Thyroid gland (tissue), 4 donors: ENCODE data around the gene OR2V2. TPM values are rescaled to one million over a fixed set of nuclear protein-coding genes. Genes with fewer than 3 reads are reported as not detected.
"Not testable (repeated sequence)": the region's sequence is repeated elsewhere in the genome, so short reads cannot be mapped to it uniquely, and the experiment has no call there.

Experiments
- DNase-seq, 2 donors: peaks; one replicate each; pipeline ENCODE4 v3.0.0-alpha.2; 2019
- H3K27ac ChIP-seq, 3 donors: fragments of 200-600 bp; sonication (generic); 1 replicate in 2 of 3; 2 replicates in 1 of 3; pipeline ENCODE4 v1.5.1; 2016 to 2019; ENCODE audit warnings: mild to moderate bottlenecking in 1 of 3, moderate library complexity in 1 of 3
- H3K27me3 ChIP-seq: fragments of 200-600 bp; sonication (generic); one replicate; pipeline ENCODE4 v1.5.1; 2019
- H3K36me3 ChIP-seq, 2 donors: fragments of 200-600 bp; sonication (generic); one replicate each; pipeline ENCODE4 v1.5.1; 2016 to 2019
- H3K4me1 ChIP-seq, 2 donors: fragments of 200-600 bp; sonication (generic); one replicate each; pipeline ENCODE4 v1.5.1; 2017 to 2019
- H3K4me3 ChIP-seq, 3 donors: fragments of 200-600 bp; sonication (generic); replicated peaks in 1 of 3; 1 replicate in 2 of 3; 2 replicates in 1 of 3; pipeline ENCODE4 v1.5.1; 2016; ENCODE audit warnings: mild to moderate bottlenecking in 1 of 3
- H3K9me3 ChIP-seq: fragments of 200-600 bp; sonication (generic); one replicate; pipeline ENCODE4 v1.5.1; 2017
- POLR2A ChIP-seq, 2 donors: fragments of 450-650 bp; IDR thresholded peaks; one replicate each; pipeline ENCODE4 v1.6.1; 2017; ENCODE audit warnings: antibody characterized with exemption in 2 of 2, mild to moderate bottlenecking in 2 of 2, moderate library complexity in 1 of 2
- WGBS, 2 donors: methylation state at CpG; one replicate each; pipeline ENCODE4 v1.1.5; 2017; 5-methylcytosine and 5-hydroxymethylcytosine counted together
- intact Hi-C: fragments of 100-400 bp; cut with DNase I; formaldehyde crosslinking; loops from one replicate; pipeline ENCODE4 v1.15.1; 2023
- total RNA-seq, 4 donors: library from RNA; depleted of rRNA; stranded (reverse); fragments of >200 nt; gene quantifications; one replicate each; pipeline ENCODE4 v1.2.3, GENCODE V29; 2016
- TF ChIP-seq, protein P1 (sequence below), 6 experiments: fragments of 200-600 bp in 3 of 6; fragments of 450-650 bp in 3 of 6; sonication (generic) in 3 of 6; IDR thresholded peaks; one replicate each; pipeline ENCODE4 v1.5.1; 2016 to 2019; ENCODE audit warnings: antibody characterized with exemption in 6 of 6, mild to moderate bottlenecking in 2 of 6, inconsistent platforms in 1 of 6, moderate library complexity in 1 of 6

OR2V2 gene
- total RNA-seq, 4 donors from 2014 or later: not detected

DNA sequence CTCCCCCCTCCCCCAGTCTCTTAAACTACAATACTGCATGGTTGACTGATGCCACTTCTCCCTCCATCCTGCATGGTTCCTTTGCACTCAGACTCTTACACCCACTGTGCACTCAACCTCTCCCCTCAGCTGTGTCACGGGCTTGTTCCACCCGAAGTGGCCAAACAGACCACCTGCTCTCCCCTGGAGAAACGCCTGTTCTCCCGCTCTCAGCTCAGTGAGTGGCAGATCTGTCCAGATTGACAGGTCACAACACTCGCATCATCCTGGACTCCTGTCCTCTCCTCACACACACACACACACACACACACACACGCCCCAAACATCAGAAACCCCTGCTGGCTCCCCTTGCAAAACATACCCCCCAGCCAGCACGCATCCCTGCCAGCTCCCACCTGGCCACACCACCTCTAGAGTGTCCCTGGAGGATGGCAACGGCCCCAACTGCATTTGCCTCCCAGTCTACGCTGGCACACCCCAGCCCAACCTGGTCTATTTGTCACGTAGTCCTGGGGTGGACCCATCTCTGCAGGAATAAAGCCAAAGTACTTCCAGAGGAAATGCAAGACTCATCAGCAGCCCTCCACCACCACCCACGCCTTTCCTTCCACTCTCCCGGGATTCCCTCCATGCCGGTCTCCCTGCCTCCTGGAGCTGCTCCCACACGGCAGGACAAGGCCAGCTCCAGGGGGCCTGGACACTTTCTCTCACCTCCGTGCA, 19.3 kb upstream of the OR2V2 start:
- Histone ChIP-seq H3K4me3 (no peak overlapping the region), H3K4me1 (no peaks in the 10 kb centered on the region), H3K27ac (no peak overlapping the region), H3K9me3 (no peaks in the 10 kb centered on the region), H3K27me3 (no peaks in the 10 kb centered on the region), H3K36me3 (no peaks in the 10 kb centered on the region)
- DNase-seq: no peak
- no peak for TF ChIP-seq POLR2A (IDR thresholded peaks at IDR 0.05)
- TF ChIP-seq, protein P1, sequence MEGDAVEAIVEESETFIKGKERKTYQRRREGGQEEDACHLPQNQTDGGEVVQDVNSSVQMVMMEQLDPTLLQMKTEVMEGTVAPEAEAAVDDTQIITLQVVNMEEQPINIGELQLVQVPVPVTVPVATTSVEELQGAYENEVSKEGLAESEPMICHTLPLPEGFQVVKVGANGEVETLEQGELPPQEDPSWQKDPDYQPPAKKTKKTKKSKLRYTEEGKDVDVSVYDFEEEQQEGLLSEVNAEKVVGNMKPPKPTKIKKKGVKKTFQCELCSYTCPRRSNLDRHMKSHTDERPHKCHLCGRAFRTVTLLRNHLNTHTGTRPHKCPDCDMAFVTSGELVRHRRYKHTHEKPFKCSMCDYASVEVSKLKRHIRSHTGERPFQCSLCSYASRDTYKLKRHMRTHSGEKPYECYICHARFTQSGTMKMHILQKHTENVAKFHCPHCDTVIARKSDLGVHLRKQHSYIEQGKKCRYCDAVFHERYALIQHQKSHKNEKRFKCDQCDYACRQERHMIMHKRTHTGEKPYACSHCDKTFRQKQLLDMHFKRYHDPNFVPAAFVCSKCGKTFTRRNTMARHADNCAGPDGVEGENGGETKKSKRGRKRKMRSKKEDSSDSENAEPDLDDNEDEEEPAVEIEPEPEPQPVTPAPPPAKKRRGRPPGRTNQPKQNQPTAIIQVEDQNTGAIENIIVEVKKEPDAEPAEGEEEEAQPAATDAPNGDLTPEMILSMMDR (IDR thresholded peaks at IDR 0.05): no peak
- 54 to 61% methylated on average over 15 of the region's 15 CpGs for WGBS, 2 donors
- intact Hi-C loops: no loop called here

DNA sequence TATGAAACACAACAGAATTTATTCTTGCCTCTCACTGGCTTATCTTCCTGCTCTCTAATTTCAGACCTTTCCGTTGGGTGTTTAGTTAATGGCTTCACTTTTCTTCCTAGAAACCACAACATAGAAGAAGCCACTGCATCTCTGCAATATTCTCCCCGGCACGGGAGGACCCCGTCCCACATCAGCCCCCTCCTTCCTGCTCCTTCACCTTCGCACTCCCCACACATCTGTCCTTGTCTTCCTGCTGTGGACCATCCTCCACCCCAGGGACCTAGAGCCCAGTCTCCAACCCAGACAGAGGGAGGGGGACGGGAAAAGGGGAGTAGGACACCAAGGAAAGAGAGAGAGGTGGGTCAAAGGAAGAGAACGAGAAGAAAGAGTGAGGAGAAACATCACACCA, 17.8 kb upstream of the OR2V2 start:
- Histone ChIP-seq H3K27ac (no peak overlapping the region), H3K4me3 (no peak overlapping the region), H3K27me3 (no peaks in the 10 kb centered on the region), H3K4me1 (peaks cover 0 to 3% of the 10 kb centered on the region in 2 donors), H3K9me3 (no peaks in the 10 kb centered on the region), H3K36me3 (no peaks in the 10 kb centered on the region)
- intact Hi-C loops: no loop called here
- DNase-seq: no peak
- 56 to 62% methylated on average over 7 of the region's 7 CpGs for WGBS, 2 donors
- TF ChIP-seq, protein P1 (IDR thresholded peaks at IDR 0.05): no peak
- TF ChIP-seq POLR2A (IDR thresholded peaks at IDR 0.05): no peak

- intact Hi-C loops, H3K36me3 ChIP-seq, H3K4me1 ChIP-seq, H3K4me3 ChIP-seq, H3K27me3 ChIP-seq, H3K27ac ChIP-seq, H3K9me3 ChIP-seq, DNase-seq: not testable (repeated sequence)
- 55 to 76% methylated on average over 8 to 9 of the region's 9 CpGs for WGBS, 2 donors
These were observed 17.3 kb upstream of the OR2V2 start for GRCh38 chr5:181130081-181130480.

DNA sequence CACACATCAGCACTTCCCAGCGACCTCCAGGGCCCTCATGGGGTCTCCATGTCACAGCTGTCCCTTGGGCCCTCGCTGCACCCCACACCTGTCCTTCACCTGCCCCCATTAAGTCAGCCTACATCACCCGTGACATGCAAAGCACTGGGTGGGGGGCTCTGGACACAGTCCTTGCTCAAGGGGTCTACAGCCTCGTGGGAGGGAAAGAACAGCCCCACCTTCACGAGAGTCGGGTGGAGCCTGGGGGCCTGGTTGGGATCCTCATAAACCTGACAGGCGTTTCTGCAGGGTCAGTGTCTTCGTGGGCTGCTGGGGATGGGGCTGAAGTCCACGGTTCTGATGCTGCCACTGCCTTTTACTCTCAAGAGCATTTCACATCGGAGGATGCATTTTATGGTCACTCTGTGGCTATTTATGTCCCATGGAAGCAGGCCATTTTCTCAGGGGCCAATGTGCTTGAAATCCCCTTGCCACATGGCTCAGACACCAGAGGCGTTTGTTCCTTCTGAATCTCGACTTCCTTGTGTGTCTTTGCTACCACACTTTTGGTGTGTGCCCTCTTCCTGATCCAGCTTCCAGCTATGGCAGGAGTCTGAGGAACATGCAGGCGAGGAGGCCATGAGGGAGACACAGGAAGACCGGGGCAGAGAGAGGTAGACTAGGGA, 16.4 kb upstream of the OR2V2 start, which contains the start of gene OR2V1:
TSS of gene OR2V1 (minus strand) at position 338 of the 665 bp plus-strand sequence. CDS start 5,865 bp downstream, outside the sequence.
- intact Hi-C loops: no loop called here
- H3K27me3 ChIP-seq: no peaks in the 10 kb centered on the region

DNA sequence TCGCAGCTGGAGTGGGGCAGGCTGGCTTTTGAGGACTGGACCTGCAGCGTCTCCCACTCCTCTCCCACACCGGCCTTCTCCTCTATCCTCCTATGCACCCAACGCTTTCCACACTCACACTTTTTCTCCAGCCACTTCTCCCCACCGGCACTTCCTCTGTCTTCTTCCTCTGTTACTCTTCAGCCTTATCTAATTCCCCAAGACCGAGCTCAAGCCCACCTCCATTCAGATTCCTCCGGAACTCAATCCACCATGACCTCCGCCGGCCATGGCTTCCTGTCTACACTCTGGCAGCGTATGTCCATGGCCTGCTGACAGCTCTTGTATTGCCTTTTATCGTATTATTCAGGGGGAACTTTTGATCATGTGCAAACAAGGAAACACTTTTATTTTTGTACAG, 15.9 kb upstream of the OR2V2 start:
- H3K4me3 ChIP-seq: no peak overlapping the region
- no peak overlapping the region for H3K27ac ChIP-seq
- no peak for DNase-seq
- intact Hi-C loops: no loop called here
- WGBS, 2 donors: 80 to 87% methylated on average over 11 of the region's 11 CpGs
- no peak for TF ChIP-seq POLR2A (IDR thresholded peaks at IDR 0.05)
- TF ChIP-seq, protein P1 (IDR thresholded peaks at IDR 0.05): no peak
- peaks cover 0 to 3% of the 10 kb centered on the region in 2 donors for H3K4me1 ChIP-seq
- H3K36me3 ChIP-seq: no peaks in the 10 kb centered on the region
- H3K9me3 ChIP-seq: no peaks in the 10 kb centered on the region
- H3K27me3 ChIP-seq: no peaks in the 10 kb centered on the region

More for the DNA sequence above, 16.4 kb upstream of the OR2V2 start, which contains the start of gene OR2V1:
- H3K36me3 ChIP-seq: no peaks in the 10 kb centered on the region
- TF ChIP-seq, protein P1 (IDR thresholded peaks at IDR 0.05): no peak
- no peak for TF ChIP-seq POLR2A (IDR thresholded peaks at IDR 0.05)
- no peak within 1 kb of the TSS for H3K27ac ChIP-seq
- H3K4me3 ChIP-seq: no peak within 1 kb of the TSS
- WGBS, 2 donors: 78 to 81% methylated on average over 12 to 14 of the region's 14 CpGs
- H3K9me3 ChIP-seq: no peaks in the 10 kb centered on the region
- H3K4me1 ChIP-seq: peaks cover 0 to 3% of the 10 kb centered on the region in 2 donors
- DNase-seq: no peak
